HG03066 (cell line): ENCODE results near the gene TRAF3.
"Not testable (repeated sequence)": the region's sequence is repeated elsewhere in the genome, so short reads cannot be mapped to it uniquely, and the experiment has no call there.

Source experiments
- ATAC-seq: cut with Tn5 transposase; IDR thresholded peaks from one replicate; pipeline ENCODE4 v1.9.1; 2021; ENCODE audit warnings: low read depth; ENCODE audit not compliant: unreplicated experiment

TRAF3 gene

DNA sequence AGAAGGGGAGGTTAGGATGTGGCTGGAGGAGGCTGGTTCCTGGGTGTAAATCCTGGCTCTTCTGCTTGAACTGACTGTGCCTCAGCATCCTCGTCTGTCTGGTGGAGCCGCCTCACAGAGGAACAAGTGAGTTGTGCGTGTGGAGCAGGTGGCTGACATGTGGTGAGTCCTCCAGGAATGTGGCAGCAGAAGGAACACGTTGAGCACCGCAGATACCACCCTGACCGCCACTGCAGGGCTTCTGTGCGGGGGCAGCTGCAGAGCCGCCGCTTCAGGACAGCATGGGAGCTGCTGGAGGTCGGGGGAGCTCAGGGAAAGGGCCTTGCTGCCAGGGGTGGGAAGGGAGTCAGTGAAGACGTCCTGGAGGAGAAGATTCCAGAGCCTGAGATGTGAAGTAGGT, 48.9 kb downstream of the TRAF3 start:
- ATAC-seq = no peak

DNA sequence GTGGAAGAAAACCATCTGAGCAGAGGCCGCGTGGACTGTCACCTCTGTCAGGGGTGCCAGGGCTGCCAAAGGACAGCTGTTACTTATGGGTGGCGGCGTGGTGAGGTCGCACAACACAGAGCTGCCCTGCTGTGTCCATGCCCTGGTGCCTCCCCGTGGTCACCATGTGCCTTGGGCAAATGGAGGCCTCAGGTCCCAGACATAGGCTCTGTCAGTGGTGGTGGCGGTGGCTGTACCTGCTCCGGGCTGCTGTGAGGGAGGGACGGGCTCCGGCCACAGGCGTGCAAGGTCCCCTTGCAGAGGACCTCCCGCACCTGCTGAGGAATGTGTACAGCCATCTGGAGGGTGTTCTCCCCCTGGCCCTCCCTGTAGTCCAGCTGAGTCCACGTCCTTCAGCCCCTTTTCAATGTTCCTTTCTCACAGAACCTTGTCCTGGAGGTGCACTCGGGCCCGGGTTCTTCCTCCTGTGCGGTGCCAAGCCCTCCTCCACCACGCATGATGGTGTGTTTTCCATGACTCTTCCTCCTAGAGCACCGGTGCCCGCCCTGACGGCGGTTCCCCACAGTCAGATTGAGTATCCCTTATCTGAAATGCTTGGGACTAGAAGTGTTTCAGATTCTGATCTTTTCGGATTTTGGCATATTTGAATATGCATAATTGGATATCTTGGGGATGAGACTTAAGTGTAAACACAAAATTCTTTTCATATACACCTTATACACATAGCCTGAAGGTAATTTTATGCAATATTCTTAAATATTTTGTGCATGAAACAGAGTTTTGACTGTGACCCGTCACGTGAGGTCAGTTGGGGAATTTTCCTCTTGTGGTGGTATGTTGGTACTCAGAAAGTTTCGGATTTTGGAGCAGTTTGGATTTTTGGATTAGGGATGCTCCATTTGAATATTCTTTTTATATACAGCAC, 49.8 kb downstream of the TRAF3 start:
- ATAC-seq = no peak

DNA sequence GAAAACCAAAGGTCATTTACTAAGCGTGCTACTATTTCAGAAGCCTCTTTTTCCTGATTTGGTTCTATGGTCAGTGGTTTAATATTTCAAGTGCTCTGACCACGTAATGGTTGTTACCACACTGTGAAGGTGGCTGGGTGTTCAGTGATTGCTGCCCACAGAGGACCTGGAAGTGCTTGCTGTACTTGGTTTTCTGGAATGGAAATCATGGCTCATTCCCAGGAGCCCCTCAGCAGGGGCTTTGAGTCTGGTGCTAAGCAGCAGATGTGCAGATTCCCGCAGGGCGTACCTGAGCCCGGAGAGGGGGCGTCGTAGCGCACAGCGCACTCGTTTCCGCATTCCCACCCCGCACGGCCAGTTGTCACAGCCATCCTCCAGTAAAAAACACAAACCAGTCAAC, 50.5 kb downstream of the TRAF3 start:
- no peak for ATAC-seq

DNA sequence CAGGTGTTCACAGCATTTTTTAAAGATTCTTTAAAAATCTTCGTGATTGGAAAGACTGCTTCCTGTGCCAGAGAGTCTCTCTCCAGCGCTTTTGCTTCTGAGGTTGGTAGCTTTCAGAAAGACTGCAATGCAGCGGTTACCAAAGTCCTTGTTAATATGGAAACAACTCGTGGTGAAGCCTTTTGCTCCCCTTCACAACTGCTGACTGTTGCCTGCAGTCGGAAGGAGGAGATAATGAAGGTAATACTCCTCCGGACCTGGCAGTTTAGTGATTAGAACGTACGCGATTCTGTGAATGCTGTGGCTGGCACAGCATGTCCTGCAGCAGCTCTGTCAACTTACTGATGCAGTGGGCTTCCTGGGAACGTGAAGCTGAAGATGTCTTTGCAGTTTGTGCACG, 50.9 kb downstream of the TRAF3 start:
- ATAC-seq = no peak

DNA sequence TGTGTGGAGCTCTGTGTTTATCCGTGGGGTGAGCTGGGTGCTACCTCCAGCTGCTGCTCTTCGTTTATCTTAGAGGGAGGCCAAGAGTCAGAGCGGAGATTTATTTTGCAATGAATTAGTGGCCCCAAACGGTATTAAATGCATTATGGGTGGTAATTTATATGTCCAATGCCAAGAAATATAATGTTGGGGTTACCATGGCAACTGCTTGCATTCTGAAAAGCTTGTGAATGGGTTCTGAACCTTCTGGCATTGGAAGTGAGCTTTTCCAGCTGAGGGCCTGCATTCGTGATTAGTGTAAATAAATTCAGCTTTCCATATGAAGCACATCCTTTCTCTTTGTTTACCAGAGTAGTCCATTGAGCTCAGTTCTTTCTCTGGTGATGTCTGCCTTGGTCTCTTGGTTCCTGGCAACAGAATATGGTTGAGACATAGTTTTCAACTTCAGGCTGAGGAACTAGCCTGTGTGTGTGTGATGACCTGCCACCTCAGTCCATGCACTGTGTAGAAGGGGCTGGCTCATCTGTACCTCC, 51.8 kb downstream of the TRAF3 start:
- ATAC-seq = no peak

DNA sequence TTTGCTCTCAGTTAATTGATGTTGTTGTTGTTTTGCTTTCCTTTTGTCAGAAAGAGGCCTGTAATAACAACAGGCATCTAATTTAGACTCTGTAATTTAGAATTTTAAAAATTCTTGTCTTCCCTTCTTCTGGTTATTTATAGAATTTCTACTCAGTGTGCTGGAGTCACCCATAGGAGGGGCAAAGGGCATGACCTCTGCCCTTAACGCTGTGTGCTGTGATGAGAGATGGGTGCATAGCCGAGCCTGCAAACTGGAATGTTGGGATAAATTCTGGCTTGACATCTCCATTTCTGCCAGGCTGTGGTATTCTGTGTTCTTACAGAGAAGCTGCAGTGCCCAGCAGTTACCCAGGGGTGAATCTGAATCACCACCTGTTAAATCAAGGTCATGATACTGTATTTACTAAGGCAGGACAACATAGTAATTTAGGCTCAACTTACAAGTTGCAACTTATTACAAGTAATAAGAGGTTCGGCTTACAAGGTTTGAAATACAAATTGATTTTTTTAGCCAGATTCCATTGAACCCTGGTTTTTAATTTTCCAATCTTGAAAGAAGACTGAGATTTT, 53.3 kb downstream of the TRAF3 start:
- no peak for ATAC-seq

DNA sequence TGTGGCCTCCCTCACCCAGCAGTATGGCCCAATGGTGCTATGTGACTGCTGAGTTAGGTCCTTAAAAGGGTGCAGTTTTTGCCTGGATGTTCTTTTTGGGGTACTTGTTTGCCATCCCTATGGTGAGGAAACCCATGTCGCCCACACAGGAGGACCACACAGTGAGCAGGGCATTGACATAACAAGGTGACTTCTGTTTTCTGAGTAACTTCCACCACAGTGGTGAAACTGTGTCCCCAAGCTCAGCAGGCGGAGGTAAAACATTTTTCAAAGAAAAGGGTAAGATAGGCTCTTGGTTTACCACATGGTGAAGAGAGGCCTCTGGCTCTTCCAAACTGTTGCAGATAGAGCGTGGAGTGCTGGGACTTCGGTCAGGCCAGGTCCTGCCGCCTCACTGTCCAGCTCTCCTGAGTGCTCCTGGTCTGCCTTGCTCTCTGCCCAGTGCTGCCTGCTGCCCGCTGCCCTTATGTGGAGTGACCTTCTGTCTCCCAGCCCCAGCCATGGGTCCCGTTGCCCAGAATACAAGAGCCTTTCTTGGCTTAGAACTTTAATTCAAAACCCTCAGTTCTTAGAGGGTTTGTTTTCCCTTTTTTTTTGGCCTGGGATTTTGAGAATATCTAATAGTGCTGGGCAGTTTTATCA, 54.0 kb downstream of the TRAF3 start:
- ATAC-seq = no peak

DNA sequence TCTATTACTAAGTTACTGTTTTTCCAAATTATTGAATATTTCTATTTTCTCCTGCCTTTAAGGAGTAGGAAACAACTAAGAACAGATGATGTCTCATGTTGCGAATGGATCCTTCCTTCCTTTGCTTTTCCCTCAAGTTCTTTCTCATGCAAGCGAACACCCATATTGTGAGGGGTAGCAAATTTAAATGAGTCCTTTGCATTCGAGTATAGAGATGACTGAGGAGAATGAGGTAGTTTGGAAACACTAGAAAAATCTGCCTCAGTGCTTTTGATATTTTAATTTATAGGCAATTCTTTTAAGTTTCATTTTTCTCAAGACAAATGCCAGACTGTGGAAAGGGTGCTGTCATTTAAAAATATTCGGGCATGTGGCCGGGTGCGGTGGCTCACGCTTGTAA, 56.1 kb downstream of the TRAF3 start:
- no peak for ATAC-seq

DNA sequence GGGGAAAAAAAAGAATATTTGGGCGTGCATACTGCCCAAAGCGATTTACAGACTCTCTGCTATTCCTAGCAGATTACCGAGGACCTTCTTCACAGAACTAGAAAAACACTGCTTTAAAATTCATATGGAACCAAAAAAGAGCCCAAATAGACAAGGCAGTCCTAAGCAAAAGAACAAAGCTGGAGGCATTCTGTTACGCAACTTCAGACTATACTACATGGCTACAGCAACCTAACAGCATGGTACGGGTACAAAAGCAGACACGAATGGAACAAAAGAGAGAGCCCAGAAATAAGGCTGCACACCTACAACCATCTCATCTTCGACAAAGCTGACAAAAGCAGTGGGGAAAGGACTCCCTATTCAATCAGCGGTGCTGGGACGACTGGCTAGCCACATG, 56.7 kb downstream of the TRAF3 start:
- no peak for ATAC-seq

DNA sequence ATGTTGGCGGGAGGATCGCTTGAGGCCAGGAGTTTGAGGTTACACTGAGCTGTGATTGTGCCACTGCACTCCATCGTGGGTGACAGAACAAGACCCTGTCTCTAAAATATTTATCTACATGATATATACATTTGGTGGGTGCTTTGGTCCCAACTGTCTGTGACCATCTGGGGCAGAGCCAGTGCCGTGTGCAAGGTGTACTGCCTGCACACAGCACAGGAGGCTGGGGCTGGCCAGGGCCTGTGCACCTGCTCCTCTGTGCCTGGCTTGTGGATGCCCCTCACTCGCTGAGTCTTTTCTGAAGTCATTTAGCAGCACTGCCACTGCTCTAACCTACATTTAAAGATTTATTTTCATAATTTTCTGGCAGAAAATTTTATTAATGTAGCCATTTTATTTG, 58.7 kb downstream of the TRAF3 start:
- ATAC-seq = no peak

DNA sequence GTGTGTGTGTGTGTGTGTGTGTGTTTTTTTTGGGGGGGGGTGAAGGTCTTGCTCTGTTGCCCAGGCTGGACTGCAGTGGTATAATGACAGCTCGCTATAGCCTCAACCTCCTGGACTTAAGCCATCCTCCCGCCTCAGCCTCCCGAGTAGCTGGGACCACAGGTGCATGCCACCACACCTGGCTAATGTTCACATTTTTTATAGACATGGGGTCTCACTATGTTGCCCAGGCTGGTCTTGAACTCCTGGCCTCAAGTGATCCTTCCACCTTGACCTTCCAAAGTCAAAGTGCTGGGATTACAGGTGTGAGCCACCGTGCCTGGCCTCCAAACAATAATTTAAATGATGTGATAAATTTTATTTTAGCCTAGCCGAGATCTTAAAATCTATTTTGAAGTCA, 59.9 kb downstream of the TRAF3 start:
- not testable (repeated sequence) for ATAC-seq

DNA sequence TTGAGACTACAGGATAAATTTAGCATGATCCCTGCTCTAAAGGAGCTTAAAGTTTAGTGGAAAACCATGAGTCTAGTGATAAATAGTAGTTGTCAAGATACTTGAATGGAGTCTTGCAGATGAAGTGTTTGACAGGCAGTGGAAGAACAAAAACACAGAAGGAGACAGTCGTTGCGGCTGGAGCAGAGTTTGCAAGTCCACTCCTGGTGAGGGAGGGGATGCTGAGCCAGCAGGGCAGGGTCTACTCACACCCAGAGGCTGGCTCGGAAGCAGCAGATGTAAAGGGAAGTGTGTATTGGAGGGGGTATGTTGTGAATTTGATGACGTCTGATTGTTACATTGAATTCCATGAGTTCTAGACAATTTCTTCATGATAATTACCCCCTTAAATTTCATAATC, 61.3 kb downstream of the TRAF3 start:
- no peak for ATAC-seq

DNA sequence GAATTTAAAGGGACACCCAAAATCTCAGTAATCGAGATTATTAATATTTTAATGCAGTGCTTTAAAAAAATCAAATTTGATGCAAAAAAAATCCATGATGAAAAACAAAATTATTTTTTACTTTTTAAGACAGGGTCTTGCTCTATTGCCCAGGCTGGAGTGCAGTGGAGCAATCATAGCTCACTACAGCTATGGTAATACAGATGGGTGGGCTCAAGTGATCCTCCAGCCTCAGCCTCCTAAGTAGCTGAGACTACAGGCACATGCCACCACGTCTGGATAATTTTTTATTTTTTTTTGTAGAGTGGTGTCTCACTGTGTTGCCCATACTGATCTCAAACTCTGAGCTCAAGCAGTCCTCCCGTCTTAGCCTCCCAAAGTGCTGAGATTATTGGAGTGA, 62.9 kb downstream of the TRAF3 start:
- no peak for ATAC-seq

DNA sequence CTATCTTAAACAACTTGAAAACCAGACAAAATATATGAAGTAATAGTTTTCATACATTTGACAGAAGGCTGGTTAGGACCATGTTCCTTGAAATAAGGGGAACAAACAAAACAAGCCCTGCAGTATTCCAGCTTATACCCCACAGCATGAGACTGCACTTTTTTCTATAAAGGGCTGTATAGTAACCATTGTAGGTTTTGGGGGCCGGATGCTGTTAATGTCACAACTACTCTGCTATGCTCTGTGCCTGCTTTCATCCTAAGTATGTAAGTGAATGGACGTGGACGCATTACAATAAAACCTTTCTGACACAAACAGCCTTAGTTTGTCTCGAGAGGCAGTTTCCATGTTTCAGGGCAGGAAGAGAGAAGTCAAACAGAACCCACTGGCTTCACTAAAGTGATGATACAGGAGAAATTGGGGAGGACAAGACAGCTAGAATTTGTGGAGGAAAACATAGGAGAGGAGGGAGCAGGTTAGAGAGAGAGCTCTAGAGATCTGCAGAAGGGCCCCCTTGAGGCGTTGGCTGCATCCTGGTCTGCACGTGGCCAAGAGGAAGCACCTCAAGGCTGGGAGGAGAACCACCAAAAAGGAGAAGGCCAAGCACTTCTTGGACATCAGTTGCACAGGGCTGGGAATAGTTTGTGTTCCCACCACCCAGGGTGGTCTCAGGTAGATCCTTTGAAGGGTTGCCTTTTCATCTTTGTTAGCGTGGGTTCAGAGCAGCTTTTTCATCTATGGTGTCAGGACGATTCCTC, 63.7 kb downstream of the TRAF3 start:
- no peak for ATAC-seq

DNA sequence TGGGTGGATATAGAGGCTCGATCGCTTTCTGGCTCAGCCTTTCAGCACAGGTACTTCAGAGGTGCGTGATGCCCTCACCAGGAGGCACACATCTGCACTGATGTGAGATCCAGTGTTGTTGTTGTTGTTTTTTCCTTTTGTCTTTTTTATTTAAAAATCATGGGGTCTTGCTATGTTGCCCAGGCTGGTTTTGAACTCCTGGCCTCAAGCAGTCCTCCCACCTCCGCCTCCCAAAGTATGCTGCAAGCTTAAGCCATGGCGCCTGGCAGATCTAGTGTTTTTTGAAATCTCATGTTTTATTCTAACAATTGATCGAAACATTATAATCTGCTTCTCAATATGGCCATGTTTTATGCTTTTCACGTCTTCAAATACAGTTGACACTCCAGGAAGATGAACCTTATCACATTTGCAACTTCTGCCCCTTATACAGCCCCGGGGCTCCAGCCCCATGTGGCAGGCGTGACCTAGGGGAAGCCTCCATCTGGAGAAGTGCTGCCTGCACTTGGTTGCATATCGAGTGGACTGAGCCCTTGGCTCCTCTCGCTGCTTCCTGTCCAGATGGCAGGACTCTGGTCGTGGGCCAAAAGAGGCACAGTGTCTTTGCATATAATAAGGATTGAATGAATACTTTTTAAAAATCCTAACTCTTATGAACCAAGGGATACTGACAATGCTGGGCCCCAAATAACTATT, 71.7 kb downstream of the TRAF3 start:
- no peak for ATAC-seq

DNA sequence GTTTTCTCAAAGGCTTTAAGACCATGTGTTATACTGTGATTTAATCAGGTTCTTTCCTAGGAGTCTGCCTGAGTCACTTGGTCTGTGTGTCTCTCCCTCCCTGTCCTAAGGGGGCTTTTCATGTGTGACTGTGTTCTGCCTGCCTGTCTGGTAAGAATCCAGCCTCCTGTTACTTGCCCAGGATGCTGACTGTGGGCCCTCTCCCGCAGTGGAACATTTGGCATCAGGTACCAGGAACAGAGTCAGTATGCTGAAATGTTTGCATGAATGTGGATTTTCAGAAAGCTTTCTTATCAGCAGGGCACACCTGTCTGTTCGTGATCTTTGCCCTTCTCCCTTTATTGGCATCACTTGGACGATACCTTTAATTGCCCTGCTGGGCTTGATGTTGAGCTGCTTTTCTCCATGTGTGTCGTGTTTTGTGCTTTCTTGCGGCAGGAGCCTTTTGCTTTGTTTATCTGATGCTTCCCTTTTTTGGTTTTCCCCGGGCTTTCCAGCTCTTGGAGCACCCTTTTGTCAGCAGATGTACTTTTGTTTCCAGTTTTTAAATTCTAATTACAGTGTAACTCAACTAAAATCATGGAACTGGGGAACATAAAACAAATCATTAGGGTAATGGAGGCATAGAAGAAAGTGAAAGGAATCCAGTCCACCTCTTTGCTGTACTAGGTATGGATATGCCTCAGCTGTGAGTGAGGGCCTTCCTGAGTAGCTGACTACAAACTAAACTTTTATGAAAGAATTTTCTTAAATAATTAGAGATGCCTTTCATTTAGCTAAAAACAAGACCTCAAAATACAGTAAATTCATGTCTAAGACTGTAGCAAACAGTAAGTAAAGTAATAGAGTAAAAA, 72.5 kb downstream of the TRAF3 start:
- no peak for ATAC-seq

DNA sequence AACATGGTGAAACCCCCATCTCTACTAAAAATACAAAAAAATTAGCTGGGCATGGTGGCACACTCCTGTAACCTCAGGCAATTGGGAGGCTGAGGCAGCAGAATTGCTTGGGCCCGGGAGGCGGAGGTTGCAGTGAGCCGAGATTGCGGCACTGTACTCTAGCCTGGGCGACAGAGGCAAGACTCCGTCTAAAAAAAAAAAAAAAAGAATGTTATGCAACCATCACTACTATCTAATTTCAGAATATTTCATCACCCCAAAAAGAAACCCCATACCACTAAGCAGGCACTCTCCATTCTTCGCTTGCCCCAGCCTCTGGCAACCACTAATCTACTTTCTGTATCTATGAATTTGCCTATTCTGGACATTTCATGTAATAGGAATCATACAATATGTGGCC, 76.4 kb downstream of the TRAF3 start:
- ATAC-seq = no peak

DNA sequence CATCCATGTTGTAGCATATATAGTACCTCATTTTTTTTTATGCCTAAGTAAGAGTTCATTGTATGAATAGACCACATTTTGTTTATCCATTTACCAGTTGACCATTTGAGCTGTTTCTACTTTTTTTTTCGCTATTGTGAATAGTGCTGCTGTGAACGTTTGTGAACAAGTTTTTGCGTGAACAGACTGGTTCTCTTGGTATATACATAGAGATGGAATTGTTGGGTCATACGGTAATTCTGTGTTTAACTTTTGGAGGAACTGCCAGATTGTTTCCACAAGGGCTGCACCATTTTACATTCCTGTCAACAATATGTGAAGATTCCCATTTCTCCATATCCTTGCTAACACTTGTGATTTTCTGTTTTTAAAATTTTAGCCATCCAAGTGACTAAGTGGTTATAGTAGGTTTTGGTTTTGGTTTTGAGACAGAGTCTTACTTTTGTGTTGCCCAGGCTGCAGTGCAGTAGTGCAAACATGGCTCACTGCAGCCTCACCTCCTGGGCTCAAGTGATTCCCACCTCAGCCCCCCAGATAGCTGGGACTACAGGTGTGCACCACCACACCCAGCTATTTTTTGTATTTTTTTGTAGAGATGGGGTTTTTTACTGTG, 76.9 kb downstream of the TRAF3 start:
- no peak for ATAC-seq

DNA sequence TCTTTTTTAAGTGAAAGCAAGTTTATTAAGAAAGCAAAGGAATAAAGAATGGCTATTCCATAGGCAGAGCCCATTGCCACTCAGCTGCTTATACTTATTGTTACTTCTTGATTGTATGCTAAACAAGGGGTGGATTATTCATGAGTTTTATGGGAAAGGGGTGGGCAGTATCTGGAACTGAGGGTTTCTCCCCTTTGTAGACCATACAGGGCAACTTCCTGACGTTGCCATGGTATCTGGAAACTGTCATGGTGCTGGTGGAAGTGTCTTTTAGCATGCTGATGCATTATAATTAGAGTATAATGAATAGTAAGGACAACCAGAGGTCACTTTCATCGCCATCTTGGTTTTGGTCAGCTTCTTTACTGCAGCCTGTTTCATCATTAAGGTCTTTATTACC, 78.9 kb downstream of the TRAF3 start:
- ATAC-seq = no peak
